Ovary (tissue), 9 donors: ENCODE measurements around the gene GUK1. TPM values are rescaled to one million over a fixed set of nuclear protein-coding genes. Genes with fewer than 3 reads are reported as not detected.

Source experiments
- DNase-seq, 5 donors: peaks; one replicate each; pipeline ENCODE4 v3.0.0-alpha.2; 2019 to 2020
- H3K27ac ChIP-seq, 2 donors: fragments of 200-600 bp; one replicate each; pipeline versions ENCODE4 v1.5.1 to v1.8.0; 2019 to 2022
- H3K27me3 ChIP-seq: fragments of 200-600 bp; one replicate; pipeline ENCODE4 v1.8.0; 2022
- H3K36me3 ChIP-seq: fragments of 200-600 bp; sonication (generic); one replicate; pipeline ENCODE4 v1.5.1; 2019
- H3K4me1 ChIP-seq: one replicate; pipeline ENCODE4 v1.8.1; 2013; ENCODE audit warnings: mild to moderate bottlenecking, moderate library complexity; ENCODE audit not compliant: insufficient read depth
- H3K4me3 ChIP-seq: fragments of 200-600 bp; sonication (generic); one replicate; pipeline ENCODE4 v1.5.1; 2017
- H3K9me3 ChIP-seq, 2 donors: fragments of 200-600 bp in 1 of 2; sonication (generic) in 1 of 2; one replicate each; pipeline versions ENCODE4 v1.5.1 to v1.8.1; 2013 to 2019; ENCODE audit warnings: mild to moderate bottlenecking in 1 of 2, moderate library complexity in 1 of 2
- CTCF ChIP-seq, 3 donors: fragments of 450-650 bp in 2 of 3; fragments of 200-600 bp in 1 of 3; IDR thresholded peaks; one replicate each; pipeline versions ENCODE4 v1.5.1 to v1.8.0; 2016 to 2022; ENCODE audit warnings: antibody characterized with exemption in 3 of 3, mild to moderate bottlenecking in 1 of 3
- EP300 ChIP-seq: sonication (generic); formaldehyde crosslinking; IDR thresholded peaks from one replicate; pipeline ENCODE4 v1.6.1; 2017; ENCODE audit warnings: antibody characterized with exemption
- POLR2A ChIP-seq: fragments of 450-650 bp; IDR thresholded peaks from one replicate; pipeline ENCODE4 v1.6.1; 2017; ENCODE audit warnings: antibody characterized with exemption, mild to moderate bottlenecking, moderate library complexity
- WGBS, 3 donors: extraction: QIAGEN DNeasy Blood & Tissue Kit in 1 of 3; methylation state at CpG; one replicate each; pipeline versions ENCODE4 v1.1.5 to v1.1.7; 2013 to 2017; 5-methylcytosine and 5-hydroxymethylcytosine counted together
- intact Hi-C, 4 donors: fragments of 100-400 bp; cut with DNase I; formaldehyde crosslinking; loops; one replicate each; pipeline versions ENCODE4 v1.11.0 to v1.15.1; 2022 to 2023
- polyA plus RNA-seq, 2 donors: library from polyadenylated mRNA; stranded (reverse); fragments of 200-250 nt in 1 of 2; fragments of 350-450 nt in 1 of 2; fragmentation: Illumina TruSeq in 1 of 2; extraction: RNeasy Lipid Tissue Mini Kit (QIAGEN cat#74804) in 1 of 2; gene quantifications; one replicate each; pipeline ENCODE4 v1.2.3, GENCODE V29; 2013 to 2014
- total RNA-seq, 7 donors: library from RNA; depleted of rRNA in 2 of 7; stranded (reverse); fragments of >200 nt in 2 of 7; fragmentation: NEBNext Ultra II Directional in 3 of 7; extraction: Animal tissue kit (Norgen Biotek cat#: 25700) in 3 of 7; gene quantifications; one replicate each; pipeline versions ENCODE4 v1.1.0 to v1.2.4, GENCODE V29; 2016 to 2023
- donor health status: DM: no; HTN: no; CAD: no; lungs with moderate emphysema.
- donor health status: DM: no; HTN: no; CAD: no.
- donor health status: Bipolar disorder and iron deficiency.
- donor health status: DM: yes; HTN: yes; CAD: no.
- donor health status: DM: no; HTN: no; CAD: no.
- donor health status: DM: yes; HTN: yes; CAD: no.

The GUK1 gene
- total and polyA plus RNA-seq, 9 donors: 17.7 to 256 (median 171) TPM

DNA sequence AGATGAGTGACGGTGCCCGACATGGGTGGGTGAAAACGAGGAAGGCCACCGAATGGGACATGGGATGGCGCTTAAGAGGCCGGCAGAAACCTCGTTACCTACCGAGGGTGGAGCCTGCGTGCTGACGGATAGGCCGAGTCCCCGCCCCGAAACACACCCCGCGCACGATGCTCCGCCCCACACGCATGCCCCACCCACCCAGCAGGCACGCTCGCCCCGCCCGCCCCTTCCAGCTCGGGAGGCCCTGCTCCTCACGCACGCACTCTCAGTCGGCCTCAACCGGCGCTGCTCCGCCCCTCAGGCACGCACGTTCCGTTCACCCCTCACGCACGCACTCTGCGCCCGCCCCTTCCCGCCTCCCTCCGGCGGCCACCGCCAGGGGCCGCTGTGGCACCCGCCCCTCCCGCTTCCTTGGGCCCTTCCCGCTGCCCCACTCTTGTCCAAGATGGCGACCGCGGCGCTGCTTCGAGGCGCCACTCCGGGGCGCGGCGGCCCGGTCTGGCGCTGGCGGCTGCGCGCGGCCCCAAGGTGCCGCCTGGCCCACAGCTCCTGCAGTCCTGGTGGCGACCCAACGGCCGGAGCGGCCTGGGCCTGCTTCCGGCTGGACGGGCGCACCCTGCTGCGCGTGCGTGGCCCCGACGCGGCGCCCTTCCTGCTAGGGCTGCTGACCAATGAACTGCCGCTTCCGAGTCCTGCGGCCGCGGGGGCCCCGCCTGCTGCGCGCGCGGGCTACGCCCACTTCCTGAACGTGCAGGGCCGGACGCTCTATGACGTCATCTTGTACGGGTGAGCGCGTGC, 25.5 kb downstream of the GUK1 start, which contains the start of gene IBA57:
TSS of gene IBA57 (plus strand) at position 433 of the 798 bp plus-strand sequence. CDS start at position 446, 13 bp downstream.
- H3K36me3 ChIP-seq: no peaks in the 10 kb centered on the region
- peak within 1 kb of the TSS; percentile 99 to 100 for H3K27ac ChIP-seq
- peak within 1 kb of the TSS; percentile 72 for H3K4me3 ChIP-seq
- TF ChIP-seq EP300: peak; percentile 97
- TF ChIP-seq CTCF (IDR thresholded peaks at IDR 0.05): peak; percentile 95 to 100 (median 100)
- TF ChIP-seq POLR2A: peak; percentile 99
- DNase-seq: peak; percentile 99 to 100 (median 100)
- 0 to 1% (median 0%) methylated on average over 48 to 93 of the region's 93 CpGs for WGBS, 3 donors
- peaks cover 14% of the 10 kb centered on the region for H3K4me1 ChIP-seq
- H3K27me3 ChIP-seq: no peaks in the 10 kb centered on the region
- no peaks in the 10 kb centered on the region for H3K9me3 ChIP-seq
- intact Hi-C loops: loop anchor here in 1 of 4 donors (1.0 to 10.0 kb wide), 3 partner anchors 25 to 239 kb away; partner anchors contain the start of genes GUK1, MRPL55 and TRIM11

GRCh38 chr1:228166170-228166936, 26.3 kb downstream of the GUK1 start:
- TF ChIP-seq EP300: no peak
- TF ChIP-seq POLR2A: peak; percentile 8
- TF ChIP-seq CTCF (IDR thresholded peaks at IDR 0.05): peak in 2 of 3 donors; percentile 24 to 25
- Histone ChIP-seq H3K36me3 (no peaks in the 10 kb centered on the region), H3K4me3 (peak overlapping the region; percentile 72), H3K9me3 (no peaks in the 10 kb centered on the region), H3K27me3 (no peaks in the 10 kb centered on the region), H3K4me1 (peaks cover 14% of the 10 kb centered on the region), H3K27ac (peak overlapping the region; percentile 99 to 100)
- peak in 4 of 5 donors; percentile 66 to 78 (median 74) for DNase-seq
- intact Hi-C loops: loop anchor here in 1 of 4 donors (2.0 to 10.0 kb wide), 2 partner anchors 58 to 238 kb away; partner anchors contain the start of genes MRPL55 and TRIM11
- WGBS, 3 donors: 13 to 30% (median 13%) methylated on average over 14 to 26 of the region's 26 CpGs

- 74 to 78% (median 77%) methylated on average over 12 of the region's 12 CpGs for WGBS, 3 donors
- Histone ChIP-seq H3K36me3 (no peaks in the 10 kb centered on the region), H3K9me3 (no peaks in the 10 kb centered on the region), H3K27me3 (no peaks in the 10 kb centered on the region), H3K4me1 (peaks cover 7% of the 10 kb centered on the region), H3K4me3 (no peak overlapping the region), H3K27ac (no peak overlapping the region)
- TF ChIP-seq CTCF (IDR thresholded peaks at IDR 0.05): no peak
- TF ChIP-seq EP300: no peak
- no peak for TF ChIP-seq POLR2A
- intact Hi-C loops: loop anchor here in 1 of 4 donors (10.0 kb wide), 1 partner anchor 236 kb away; the partner anchor contains the start of gene TRIM11
- DNase-seq: peak in 3 of 5 donors; percentile 19 to 35 (median 20)
These were observed 28.6 kb downstream of the GUK1 start for GRCh38 chr1:228168563-228169270.
